ENCODE results near the gene ACADVL.

GRCh38 chr17:7179317-7180254 is 40.2 kb upstream of the ACADVL start, which contains the start of gene ASGR1:
- no peak for TF ChIP-seq CTCF (conservative IDR thresholded peaks at IDR 0.05; ENCODE audit: low read depth, low read length)
- TF ChIP-seq EZH2 (IDR thresholded peaks at IDR 0.05; ENCODE audit: low read length, unreplicated experiment) = no peak

Data from PC-3 (cell line).